WERI-Rb-1 (cell line): ENCODE results near the gene PPP5C.
A peak's percentile ranks its signal among the peaks of the same experiment; 100 is the strongest.

ENCODE experiments used
- DNase-seq: peaks from one replicate; pipeline ENCODE4 v3.0.0-alpha.2; 2020
- H3K27ac ChIP-seq: fragments of 250-450 bp; sonication (Bioruptor Pico); 2 replicates; pipeline ENCODE4 v1.5.1; 2020; ENCODE audit warnings: mild to moderate bottlenecking, moderate library complexity
- H3K27me3 ChIP-seq: fragments of 250-450 bp; sonication (Bioruptor Pico); 2 replicates; pipeline ENCODE4 v1.5.1; 2021; ENCODE audit warnings: mild to moderate bottlenecking, low read depth, moderate library complexity; ENCODE audit not compliant: insufficient read depth, severe bottlenecking
- H3K36me3 ChIP-seq: fragments of 250-450 bp; sonication (Bioruptor Pico); 2 replicates; pipeline ENCODE4 v1.5.1; 2020; ENCODE audit warnings: mild to moderate bottlenecking, moderate library complexity
- H3K4me3 ChIP-seq: 2 replicates; pipeline ENCODE4 v1.5.1; 2011; ENCODE audit warnings: low read depth, mild to moderate bottlenecking, control low read depth, low read length
- H3K9me3 ChIP-seq: fragments of 250-450 bp; sonication (Bioruptor Pico); 2 replicates; pipeline ENCODE4 v1.5.1; 2021; ENCODE audit warnings: mild to moderate bottlenecking, moderate library complexity; ENCODE audit not compliant: severe bottlenecking
- TF ChIP-seq, protein P1 (sequence below): IDR thresholded peaks from 2 replicates; pipeline ENCODE4 v1.5.1; 2011; ENCODE audit warnings: low read depth, mild to moderate bottlenecking, control low read depth, inconsistent platforms, low read length

The PPP5C gene

GRCh38 chr19:46378268-46378667 lies 31.4 kb downstream of the PPP5C start:
- H3K4me3 ChIP-seq, result no peak overlapping the region
- H3K9me3 ChIP-seq, result no peaks in the 10 kb centered on the region
- H3K27ac ChIP-seq, result no peak overlapping the region
- H3K36me3 ChIP-seq, result peaks cover 81% of the 10 kb centered on the region
- H3K27me3 ChIP-seq, result no peaks in the 10 kb centered on the region
- TF ChIP-seq, protein P1, sequence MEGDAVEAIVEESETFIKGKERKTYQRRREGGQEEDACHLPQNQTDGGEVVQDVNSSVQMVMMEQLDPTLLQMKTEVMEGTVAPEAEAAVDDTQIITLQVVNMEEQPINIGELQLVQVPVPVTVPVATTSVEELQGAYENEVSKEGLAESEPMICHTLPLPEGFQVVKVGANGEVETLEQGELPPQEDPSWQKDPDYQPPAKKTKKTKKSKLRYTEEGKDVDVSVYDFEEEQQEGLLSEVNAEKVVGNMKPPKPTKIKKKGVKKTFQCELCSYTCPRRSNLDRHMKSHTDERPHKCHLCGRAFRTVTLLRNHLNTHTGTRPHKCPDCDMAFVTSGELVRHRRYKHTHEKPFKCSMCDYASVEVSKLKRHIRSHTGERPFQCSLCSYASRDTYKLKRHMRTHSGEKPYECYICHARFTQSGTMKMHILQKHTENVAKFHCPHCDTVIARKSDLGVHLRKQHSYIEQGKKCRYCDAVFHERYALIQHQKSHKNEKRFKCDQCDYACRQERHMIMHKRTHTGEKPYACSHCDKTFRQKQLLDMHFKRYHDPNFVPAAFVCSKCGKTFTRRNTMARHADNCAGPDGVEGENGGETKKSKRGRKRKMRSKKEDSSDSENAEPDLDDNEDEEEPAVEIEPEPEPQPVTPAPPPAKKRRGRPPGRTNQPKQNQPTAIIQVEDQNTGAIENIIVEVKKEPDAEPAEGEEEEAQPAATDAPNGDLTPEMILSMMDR, result no peak
- DNase-seq, result no peak

DNA sequence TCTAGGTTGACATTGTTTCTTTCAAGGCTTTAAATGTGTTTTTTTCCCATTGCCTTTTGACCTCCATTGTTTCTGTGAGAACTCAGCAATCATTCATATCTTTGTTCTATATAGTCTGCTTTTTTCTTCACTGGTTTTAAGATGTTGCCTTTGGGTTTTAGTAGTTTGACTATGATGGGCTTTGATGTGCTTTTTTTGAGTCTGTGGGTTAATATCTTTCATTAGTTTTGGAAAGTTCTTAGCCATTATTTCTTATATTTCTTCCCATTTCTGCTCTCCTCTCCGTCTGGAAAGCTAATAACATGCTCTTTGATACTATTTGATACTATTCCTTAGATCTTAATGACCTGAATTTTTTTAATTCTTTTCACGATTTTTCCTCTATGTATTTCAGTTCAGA lies 33.8 kb downstream of the PPP5C start:
- Histone ChIP-seq H3K27me3 (no peaks in the 10 kb centered on the region), H3K4me3 (no peak overlapping the region), H3K36me3 (peaks cover 87% of the 10 kb centered on the region), H3K9me3 (no peaks in the 10 kb centered on the region), H3K27ac (no peak overlapping the region)
- no peak for DNase-seq
- TF ChIP-seq, protein P1, result no peak

- Histone ChIP-seq H3K27ac (no peak overlapping the region), H3K9me3 (no peaks in the 10 kb centered on the region), H3K4me3 (no peak overlapping the region), H3K36me3 (peaks cover 85% of the 10 kb centered on the region), H3K27me3 (no peaks in the 10 kb centered on the region)
- DNase-seq, result no peak
- TF ChIP-seq, protein P1, result no peak
Observed at GRCh38 chr19:46381346-46381745, 34.5 kb downstream of the PPP5C start.

GRCh38 chr19:46381756-46382345 lies 35.0 kb downstream of the PPP5C start:
- H3K4me3 ChIP-seq, result no peak overlapping the region
- TF ChIP-seq, protein P1, result no peak
- H3K27ac ChIP-seq, result no peak overlapping the region
- DNase-seq, result no peak
- H3K27me3 ChIP-seq, result no peaks in the 10 kb centered on the region
- H3K36me3 ChIP-seq, result peaks cover 85% of the 10 kb centered on the region
- no peaks in the 10 kb centered on the region for H3K9me3 ChIP-seq

GRCh38 chr19:46383171-46383815 lies 36.4 kb downstream of the PPP5C start:
- TF ChIP-seq, protein P1, result no peak
- peaks cover 86% of the 10 kb centered on the region for H3K36me3 ChIP-seq
- H3K27ac ChIP-seq, result peak overlapping the region; percentile 89
- H3K27me3 ChIP-seq, result no peaks in the 10 kb centered on the region
- no peak overlapping the region for H3K4me3 ChIP-seq
- no peaks in the 10 kb centered on the region for H3K9me3 ChIP-seq
- DNase-seq, result no peak
